ENCODE data around the gene PTPRB.

The PTPRB gene

DNA sequence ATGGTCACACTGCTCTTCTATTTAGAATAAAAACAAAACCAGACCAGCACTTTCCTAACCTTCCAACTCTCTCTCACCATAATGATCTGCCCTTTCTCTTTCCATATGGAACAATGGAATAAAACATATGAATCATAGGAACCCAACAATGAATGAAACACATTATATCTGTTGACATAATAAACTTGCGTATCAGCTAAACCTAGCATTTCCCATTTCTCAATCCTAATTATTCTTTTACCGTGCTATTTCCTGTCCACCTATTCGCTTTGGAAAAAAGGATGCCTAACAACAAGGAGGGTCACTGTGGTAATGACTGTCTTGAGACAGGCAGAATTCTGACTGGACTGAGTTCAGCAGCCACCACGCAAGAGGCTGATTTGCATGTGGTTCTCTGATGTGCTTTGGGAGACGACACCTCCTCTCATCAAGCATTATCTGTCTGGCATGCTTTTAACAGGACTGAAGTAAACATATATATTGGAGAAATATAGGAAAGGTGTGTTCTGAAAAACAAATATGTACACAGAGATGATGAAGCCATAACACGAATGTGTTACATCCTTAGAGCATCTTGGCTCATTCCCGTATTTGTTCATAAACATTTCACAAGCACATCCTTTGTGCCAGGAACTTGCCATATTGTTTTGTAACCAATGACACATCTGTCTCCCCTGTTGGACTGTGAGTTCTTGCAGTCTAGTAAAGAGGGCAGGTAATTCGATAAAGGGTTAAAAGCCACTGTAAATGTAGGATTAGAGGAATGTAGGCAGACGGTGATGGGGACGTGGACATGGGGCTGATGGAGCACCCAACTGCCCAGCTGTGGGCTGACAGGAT lies 87.7 kb downstream of the PTPRB start:
- DNase-seq (ENCODE audit: low read depth) = peak; percentile 91
- TF ChIP-seq, protein P1, sequence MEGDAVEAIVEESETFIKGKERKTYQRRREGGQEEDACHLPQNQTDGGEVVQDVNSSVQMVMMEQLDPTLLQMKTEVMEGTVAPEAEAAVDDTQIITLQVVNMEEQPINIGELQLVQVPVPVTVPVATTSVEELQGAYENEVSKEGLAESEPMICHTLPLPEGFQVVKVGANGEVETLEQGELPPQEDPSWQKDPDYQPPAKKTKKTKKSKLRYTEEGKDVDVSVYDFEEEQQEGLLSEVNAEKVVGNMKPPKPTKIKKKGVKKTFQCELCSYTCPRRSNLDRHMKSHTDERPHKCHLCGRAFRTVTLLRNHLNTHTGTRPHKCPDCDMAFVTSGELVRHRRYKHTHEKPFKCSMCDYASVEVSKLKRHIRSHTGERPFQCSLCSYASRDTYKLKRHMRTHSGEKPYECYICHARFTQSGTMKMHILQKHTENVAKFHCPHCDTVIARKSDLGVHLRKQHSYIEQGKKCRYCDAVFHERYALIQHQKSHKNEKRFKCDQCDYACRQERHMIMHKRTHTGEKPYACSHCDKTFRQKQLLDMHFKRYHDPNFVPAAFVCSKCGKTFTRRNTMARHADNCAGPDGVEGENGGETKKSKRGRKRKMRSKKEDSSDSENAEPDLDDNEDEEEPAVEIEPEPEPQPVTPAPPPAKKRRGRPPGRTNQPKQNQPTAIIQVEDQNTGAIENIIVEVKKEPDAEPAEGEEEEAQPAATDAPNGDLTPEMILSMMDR (IDR thresholded peaks at IDR 0.05; ENCODE audit: control insufficient read depth, extremely low read depth, insufficient read depth) = no peak
- H3K4me3 ChIP-seq (ENCODE audit: low read depth, low read length) = no peak overlapping the region

DNA sequence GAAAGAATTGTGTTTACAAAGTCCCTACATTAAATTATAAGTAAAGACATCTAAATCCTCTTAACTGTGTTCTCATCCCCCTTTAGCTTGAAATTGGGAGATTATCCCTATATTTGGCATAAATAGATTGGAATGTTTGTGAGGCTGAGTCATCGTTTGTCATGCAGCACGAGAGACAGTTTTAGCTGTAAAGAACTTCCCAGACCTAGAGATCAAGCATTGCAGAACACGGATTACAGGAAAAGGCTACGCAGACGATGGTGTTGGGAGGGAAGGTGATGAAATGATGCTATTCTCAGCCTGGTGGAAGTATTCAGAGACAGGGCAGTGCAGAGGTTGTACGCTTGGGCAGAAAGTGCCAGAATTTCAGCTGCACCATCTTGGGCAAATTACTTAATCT lies 93.8 kb downstream of the PTPRB start:
- no peak for DNase-seq (ENCODE audit: low read depth)
- no peak overlapping the region for H3K4me3 ChIP-seq (ENCODE audit: low read depth, low read length)
- TF ChIP-seq, protein P1 (IDR thresholded peaks at IDR 0.05; ENCODE audit: control insufficient read depth, extremely low read depth, insufficient read depth) = no peak

DNA sequence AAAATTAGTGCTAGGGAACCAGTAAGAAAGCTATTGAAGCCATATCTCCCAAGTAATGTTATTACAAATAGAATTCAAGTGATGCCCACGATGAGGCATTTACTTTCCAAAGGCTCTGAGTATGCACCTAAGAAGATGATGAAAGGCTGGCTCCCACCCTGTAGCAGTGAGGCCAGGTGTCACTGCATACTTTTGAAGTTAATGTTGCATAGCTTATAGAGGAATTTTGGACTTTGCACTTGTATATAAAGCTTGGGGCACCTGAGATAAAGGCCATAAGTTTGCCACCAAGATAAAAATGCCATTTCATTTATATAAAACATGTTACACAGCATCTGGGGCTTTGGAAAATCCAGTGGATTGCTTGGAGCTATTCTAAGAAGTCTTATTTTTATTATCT lies 96.2 kb downstream of the PTPRB start:
- no peak for DNase-seq (ENCODE audit: low read depth)
- H3K4me3 ChIP-seq (ENCODE audit: low read depth, low read length) = no peak overlapping the region
- TF ChIP-seq, protein P1 (IDR thresholded peaks at IDR 0.05; ENCODE audit: control insufficient read depth, extremely low read depth, insufficient read depth) = no peak

DNA sequence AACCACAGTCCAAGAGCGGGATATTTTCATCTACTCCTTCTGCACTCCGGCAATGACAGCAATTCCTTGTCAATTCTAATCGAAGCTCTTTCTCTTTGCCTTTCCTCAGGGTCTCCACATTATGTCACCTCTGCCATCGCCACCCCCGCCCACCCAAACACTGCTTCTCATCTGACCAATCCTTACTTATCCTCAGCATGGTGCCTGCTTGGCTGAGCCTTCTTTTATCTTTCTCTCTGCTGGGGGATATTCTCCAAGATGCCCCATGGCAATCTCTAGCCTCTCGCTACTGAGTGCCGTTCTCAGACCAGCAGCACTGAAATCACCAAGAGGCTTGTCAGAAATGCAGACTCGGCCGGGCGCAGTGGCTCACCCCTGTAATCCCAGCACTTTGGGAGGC lies 100.6 kb downstream of the PTPRB start:
- DNase-seq (ENCODE audit: low read depth) = no peak
- TF ChIP-seq, protein P1 (IDR thresholded peaks at IDR 0.05; ENCODE audit: control insufficient read depth, extremely low read depth, insufficient read depth) = no peak

DNA sequence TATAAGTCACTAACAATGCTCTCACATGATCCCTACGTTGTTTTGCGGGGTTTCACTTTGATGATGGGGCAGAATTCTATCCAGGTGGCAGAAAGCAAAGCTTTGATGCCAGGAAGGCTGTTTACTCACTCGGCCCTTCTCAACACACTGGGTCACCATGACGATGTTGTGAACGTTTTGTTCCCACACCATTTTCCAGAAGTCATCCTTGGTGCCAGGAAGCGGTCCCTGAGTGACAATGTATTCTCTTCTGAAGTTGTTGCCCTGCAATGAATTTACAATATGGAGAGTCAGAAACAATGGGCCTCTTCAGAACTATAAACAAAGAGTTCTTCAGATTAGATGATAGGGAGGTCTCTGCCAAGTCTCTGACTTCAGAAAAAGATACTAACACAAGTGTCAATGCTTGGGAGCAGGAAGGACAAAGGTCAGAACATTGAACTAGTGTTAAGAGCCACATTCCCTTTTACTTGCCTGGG lies 101.3 kb downstream of the PTPRB start:
- H3K4me3 ChIP-seq (ENCODE audit: low read depth, low read length) = no peak overlapping the region
- TF ChIP-seq, protein P1 (IDR thresholded peaks at IDR 0.05; ENCODE audit: control insufficient read depth, extremely low read depth, insufficient read depth) = no peak
- no peak for DNase-seq (ENCODE audit: low read depth)

More for the DNA sequence above, 100.6 kb downstream of the PTPRB start:
- H3K4me3 ChIP-seq (ENCODE audit: low read depth, low read length) = no peak overlapping the region

DNA sequence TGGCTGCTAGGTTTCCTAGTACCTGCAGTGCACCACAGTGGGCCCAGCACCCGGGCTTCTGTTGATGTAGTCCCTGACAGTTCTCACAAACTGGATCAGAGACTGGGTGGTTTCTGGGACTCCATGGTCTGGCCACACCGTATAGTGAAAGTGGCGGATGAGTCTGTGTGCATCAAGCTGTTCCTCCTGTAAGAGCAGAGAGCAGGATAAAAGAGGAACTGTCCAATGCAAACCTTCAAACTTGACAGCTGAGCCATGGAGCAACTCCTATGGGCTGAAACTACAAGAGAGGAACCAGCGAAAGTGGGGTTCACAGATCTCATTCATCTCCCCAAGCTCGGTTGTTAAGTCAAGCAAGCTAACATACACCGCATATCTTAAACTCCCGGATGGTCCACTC lies 102.8 kb downstream of the PTPRB start:
- no peak overlapping the region for H3K4me3 ChIP-seq (ENCODE audit: low read depth, low read length)
- TF ChIP-seq, protein P1 (IDR thresholded peaks at IDR 0.05; ENCODE audit: control insufficient read depth, extremely low read depth, insufficient read depth) = no peak
- DNase-seq (ENCODE audit: low read depth) = no peak

Measured in LNCaP clone FGC (cell line).